Activated B cell treated with CpG ODN at 0.5 μM for 24 hours (primary cell): ENCODE measurements around the gene FLRT1. TPM values are rescaled to one million over a fixed set of nuclear protein-coding genes. Genes with fewer than 3 reads are reported as not detected.

Source experiments
- ATAC-seq: fragments of 200-7000 bp; cut with Tn5 transposase; one replicate; pipeline ENCODE4 v1.10.0; 2021; ENCODE audit warnings: low read depth, mild to moderate bottlenecking, moderate library complexity
- CTCF ChIA-PET: fragments of 350-600 bp; sonication (Branson Sonifier 250); formaldehyde crosslinking; loops from one replicate; lab custom pipeline; 2021; ENCODE audit warnings: antibody characterized with exemption; lab: Charles Lee
- POLR2A ChIA-PET: fragments of 350-600 bp; sonication (Branson Sonifier 250); formaldehyde crosslinking; loops from one replicate; lab custom pipeline; 2021; ENCODE audit warnings: antibody characterized with exemption; lab: Charles Lee
- DNase-seq: peaks from one replicate; pipeline ENCODE4 v3.0.0; 2022
- H3K27ac Mint-ChIP-seq: one replicate; pipeline ENCODE4 v1.8.0; 2020; ENCODE audit warnings: mixed read lengths
- H3K27me3 Mint-ChIP-seq: one replicate; pipeline ENCODE4 v1.8.0; 2021; ENCODE audit warnings: mixed read lengths
- H3K36me3 Mint-ChIP-seq: one replicate; pipeline ENCODE4 v1.8.0; 2021; ENCODE audit warnings: low read depth, mixed read lengths
- H3K4me1 Mint-ChIP-seq: one replicate; pipeline ENCODE4 v1.8.0; 2021; ENCODE audit warnings: mixed read lengths
- H3K4me3 Mint-ChIP-seq: one replicate; pipeline ENCODE4 v1.8.0; 2020; ENCODE audit warnings: mild to moderate bottlenecking, mixed read lengths
- H3K9me3 Mint-ChIP-seq: one replicate; pipeline ENCODE4 v1.8.0; 2020; ENCODE audit warnings: mixed read lengths
- CTCF ChIP-seq: fragments of 200-600 bp; IDR thresholded peaks from one replicate; pipeline ENCODE4 v1.8.0; 2022; ENCODE audit warnings: antibody characterized with exemption, mild to moderate bottlenecking
- intact Hi-C: fragments of 100-400 bp; cut with micrococcal nuclease; formaldehyde crosslinking; loops from one replicate; pipeline ENCODE4 v1.15.1; 2024
- total RNA-seq: library from RNA; stranded (reverse); gene quantifications from 2 replicates; pipeline ENCODE4 v1.2.3, GENCODE V29; 2022

FLRT1 gene
- total RNA-seq, 1 donor from 2014 or later, result not detected

GRCh38 chr11:64037027-64037634, 1.4 kb downstream of the FLRT1 start:
- CTCF ChIA-PET, result no interaction called here
- DNase-seq, result no peak
- Mint-ChIP-seq H3K36me3 (no peaks in the 10 kb centered on the region), H3K4me3 (no peak overlapping the region), H3K27ac (no peak overlapping the region), H3K27me3 (peaks cover 41% of the 10 kb centered on the region), H3K4me1 (peaks cover 6% of the 10 kb centered on the region), H3K9me3 (no peaks in the 10 kb centered on the region)
- intact Hi-C loops, result no loop called here
- no peak for ATAC-seq
- POLR2A ChIA-PET, result no interaction called here
- TF ChIP-seq CTCF, result no peak

- TF ChIP-seq CTCF, result no peak
- intact Hi-C loops, result no loop called here
- peaks cover 6% of the 10 kb centered on the region for H3K4me1 Mint-ChIP-seq
- no peak overlapping the region for H3K27ac Mint-ChIP-seq
- no peak overlapping the region for H3K4me3 Mint-ChIP-seq
- DNase-seq (no peak), ATAC-seq (no peak)
- CTCF ChIA-PET, result no interaction called here
- no peaks in the 10 kb centered on the region for H3K36me3 Mint-ChIP-seq
- no peaks in the 10 kb centered on the region for H3K9me3 Mint-ChIP-seq
- H3K27me3 Mint-ChIP-seq, result peaks cover 34% of the 10 kb centered on the region
- POLR2A ChIA-PET, result no interaction called here
These were observed 2.8 kb downstream of the FLRT1 start for GRCh38 chr11:64038500-64038899.

- Mint-ChIP-seq H3K27ac (no peak overlapping the region), H3K36me3 (no peaks in the 10 kb centered on the region), H3K27me3 (peaks cover 29% of the 10 kb centered on the region), H3K9me3 (no peaks in the 10 kb centered on the region), H3K4me1 (peaks cover 6% of the 10 kb centered on the region), H3K4me3 (no peak overlapping the region)
- DNase-seq, result no peak
- intact Hi-C loops, result no loop called here
- no peak for ATAC-seq
- no peak for TF ChIP-seq CTCF
- POLR2A ChIA-PET, result no interaction called here
- CTCF ChIA-PET, result no interaction called here
These were observed 3.4 kb downstream of the FLRT1 start for GRCh38 chr11:64039012-64039665.

- no peaks in the 10 kb centered on the region for H3K36me3 Mint-ChIP-seq
- H3K27ac Mint-ChIP-seq, result no peak overlapping the region
- ChIA-PET POLR2A (interaction anchor here (0.6 to 0.7 kb wide), 2 partner anchors 41 to 925 kb away, joined by 6 to 8 read pairs; no protein-coding TSS in a partner anchor), CTCF (no interaction called here)
- ATAC-seq, result no peak
- TF ChIP-seq CTCF, result no peak
- DNase-seq, result no peak
- no peaks in the 10 kb centered on the region for H3K4me1 Mint-ChIP-seq
- H3K27me3 Mint-ChIP-seq, result peaks cover 18% of the 10 kb centered on the region
- no peak overlapping the region for H3K4me3 Mint-ChIP-seq
- no peaks in the 10 kb centered on the region for H3K9me3 Mint-ChIP-seq
- intact Hi-C loops, result no loop called here
These were observed 5.1 kb downstream of the FLRT1 start for GRCh38 chr11:64040684-64041322.

- no peak for TF ChIP-seq CTCF
- ChIA-PET POLR2A (no interaction called here), CTCF (no interaction called here)
- no peak overlapping the region for H3K4me3 Mint-ChIP-seq
- no peak overlapping the region for H3K27ac Mint-ChIP-seq
- no peaks in the 10 kb centered on the region for H3K4me1 Mint-ChIP-seq
- ATAC-seq (no peak), DNase-seq (no peak)
- intact Hi-C loops, result no loop called here
- no peaks in the 10 kb centered on the region for H3K36me3 Mint-ChIP-seq
- peaks cover 18% of the 10 kb centered on the region for H3K27me3 Mint-ChIP-seq
- no peaks in the 10 kb centered on the region for H3K9me3 Mint-ChIP-seq
These were observed 6.1 kb downstream of the FLRT1 start for GRCh38 chr11:64041846-64042245.
